H1 (cell line): Measurements from ENCODE around the gene LRRC61. TPM values are rescaled to one million over a fixed set of nuclear protein-coding genes. Genes with fewer than 3 reads are reported as not detected.

Experiments used
- CTCF ChIA-PET: fragments of 300-600 bp; sonication (Branson Sonifier 250); formaldehyde crosslinking; loops from one replicate; lab custom pipeline; 2021; ENCODE audit not compliant: partially characterized antibody; lab: Charles Lee
- POLR2A ChIA-PET: fragments of 300-600 bp; sonication (Branson Sonifier 250); formaldehyde crosslinking; loops from one replicate; lab custom pipeline; 2021; ENCODE audit warnings: inconsistent platforms; ENCODE audit not compliant: partially characterized antibody; lab: Charles Lee
- DNase-seq, 2 experiments: peaks; one replicate each; pipeline versions ENCODE4 v3.0.0 to v3.0.0-alpha.2; 2010 to 2022; ENCODE audit warnings: low spot score in 2 of 2, low read depth in 1 of 2, mixed read lengths in 1 of 2
- FAIRE-seq: peaks from 2 replicates; lab custom pipeline; 2011; peaks lifted over from hg19 to GRCh38; lab: Jason Lieb, UNC
- H2AFZ ChIP-seq: 2 replicates; pipeline ENCODE4 v1.8.1; 2012; ENCODE audit warnings: low read length, inconsistent platforms
- H2AK5ac ChIP-seq: 2 replicates; pipeline ENCODE4 v1.6.1; 2013; ENCODE audit warnings: low read depth, low read length
- H2BK120ac ChIP-seq: replicated peaks from 2 replicates; pipeline ENCODE3; 2013; ENCODE audit warnings: low read depth, low read length, inconsistent platforms
- H2BK12ac ChIP-seq: 2 replicates; pipeline ENCODE4 v1.6.1; 2013; ENCODE audit warnings: low read depth, low read length
- H2BK15ac ChIP-seq: 2 replicates; pipeline ENCODE4 v1.6.1; 2013; ENCODE audit warnings: low read length
- H2BK20ac ChIP-seq: 2 replicates; pipeline ENCODE4 v1.6.1; 2013; ENCODE audit warnings: low read length
- H2BK5ac ChIP-seq: 2 replicates; pipeline ENCODE4 v1.6.1; 2013; ENCODE audit warnings: low read depth, low read length
- H3K14ac ChIP-seq: 2 replicates; pipeline ENCODE4 v1.6.1; 2013; ENCODE audit warnings: inconsistent platforms; ENCODE audit not compliant: insufficient read length
- H3K18ac ChIP-seq: 2 replicates; pipeline ENCODE4 v1.6.1; 2013; ENCODE audit warnings: low read length; ENCODE audit errors: extremely low read depth
- H3K23ac ChIP-seq: 2 replicates; pipeline ENCODE4 v1.6.1; 2013; ENCODE audit warnings: inconsistent platforms; ENCODE audit not compliant: insufficient read length
- H3K23me2 ChIP-seq: 2 replicates; pipeline ENCODE4 v1.6.1; 2013; ENCODE audit warnings: low read depth, low read length
- H3K27ac ChIP-seq: 2 replicates; pipeline ENCODE4 v1.6.1; 2011; ENCODE audit warnings: low read depth, low read length, inconsistent platforms
- H3K27me3 ChIP-seq, 4 experiments: replicated peaks in 1 of 4; 1 replicate in 1 of 4; 2 replicates in 3 of 4; pipeline versions ENCODE4 v1.6.1 to v1.8.1; 2011 to 2013; ENCODE audit warnings: low read length in 3 of 4, mild to moderate bottlenecking in 3 of 4, inconsistent platforms in 2 of 4, mixed read lengths in 2 of 4, moderate library complexity in 1 of 4; ENCODE audit not compliant: control insufficient read depth in 3 of 4, insufficient read depth in 3 of 4; ENCODE audit errors: extremely low read depth in 1 of 4
- H3K36me3 ChIP-seq, 4 experiments: 2 replicates each; pipeline versions ENCODE4 v1.6.1 to v1.8.1; 2011 to 2013; ENCODE audit warnings: mild to moderate bottlenecking in 4 of 4, low read length in 3 of 4, moderate library complexity in 2 of 4, control low read depth in 1 of 4, inconsistent platforms in 1 of 4; ENCODE audit not compliant: insufficient read depth in 4 of 4, control insufficient read depth in 2 of 4
- H3K4ac ChIP-seq: replicated peaks from 2 replicates; pipeline ENCODE3; 2013; ENCODE audit warnings: low read length, low read depth, mixed read lengths, inconsistent platforms; ENCODE audit not compliant: insufficient read length
- H3K4me1 ChIP-seq, 4 experiments: replicated peaks in 1 of 4; 1 replicate in 1 of 4; 2 replicates in 3 of 4; pipeline versions ENCODE4 v1.6.1 to v1.8.1; 2011 to 2013; ENCODE audit warnings: low read length in 3 of 4, inconsistent platforms in 2 of 4, mixed read lengths in 1 of 4; ENCODE audit not compliant: insufficient read depth in 4 of 4, control insufficient read depth in 3 of 4
- H3K4me2 ChIP-seq, 2 experiments: 2 replicates each; pipeline versions ENCODE4 v1.6.1 to v1.8.1; 2011 to 2013; ENCODE audit warnings: low read depth in 2 of 2, low read length in 2 of 2, control low read depth in 1 of 2, inconsistent platforms in 1 of 2, mild to moderate bottlenecking in 1 of 2; ENCODE audit not compliant: insufficient read depth in 1 of 2
- H3K4me3 ChIP-seq, 4 experiments: fragments of 200-600, 300-600 bp in 1 of 4; sonication (generic), shearing (Covaris generic), sonication (Bioruptor Twin) in 1 of 4; 2 replicates each; pipeline versions ENCODE4 v1.5.1 to v1.8.1; 2011 to 2016; ENCODE audit warnings: low read length in 4 of 4, low read depth in 3 of 4, control low read depth in 2 of 4, inconsistent platforms in 2 of 4, mild to moderate bottlenecking in 2 of 4, mixed read lengths in 1 of 4, moderate library complexity in 1 of 4; ENCODE audit not compliant: insufficient read depth in 2 of 4; ENCODE audit errors: extremely low read depth in 1 of 4
- H3K56ac ChIP-seq: replicated peaks from 2 replicates; pipeline ENCODE3; 2013; ENCODE audit warnings: low read depth, mild to moderate bottlenecking, mixed read lengths, low read length, inconsistent platforms; ENCODE audit not compliant: insufficient read length
- H3K79me1 ChIP-seq: 2 replicates; pipeline ENCODE4 v1.6.1; 2013; ENCODE audit warnings: low read depth, low read length, control low read depth
- H3K79me2 ChIP-seq, 2 experiments: 2 replicates each; pipeline versions ENCODE4 v1.6.1 to v1.8.1; 2012 to 2013; ENCODE audit warnings: low read length in 2 of 2, mild to moderate bottlenecking in 2 of 2, inconsistent platforms in 1 of 2; ENCODE audit not compliant: insufficient read depth in 2 of 2, control insufficient read depth in 1 of 2
- H3K9ac ChIP-seq, 4 experiments: replicated peaks in 1 of 4; 1 replicate in 1 of 4; 2 replicates in 3 of 4; pipeline versions ENCODE4 v1.6.1 to v1.8.1; 2011 to 2013; ENCODE audit warnings: low read depth in 3 of 4, low read length in 3 of 4, control low read depth in 2 of 4, mild to moderate bottlenecking in 2 of 4, moderate library complexity in 2 of 4, inconsistent platforms in 1 of 4; ENCODE audit errors: extremely low read depth in 1 of 4
- H3K9me3 ChIP-seq, 2 experiments: 2 replicates each; pipeline versions ENCODE4 v1.6.1 to v1.8.1; 2012 to 2013; ENCODE audit warnings: mild to moderate bottlenecking in 2 of 2, moderate library complexity in 2 of 2, control low read depth in 1 of 2, inconsistent platforms in 1 of 2, low read depth in 1 of 2, low read length in 1 of 2, mixed read lengths in 1 of 2; ENCODE audit not compliant: insufficient read depth in 2 of 2
- H4K20me1 ChIP-seq, 2 experiments: replicated peaks in 1 of 2; 2 replicates each; pipeline versions ENCODE3 to v1.8.1; 2011 to 2013; ENCODE audit warnings: inconsistent platforms in 2 of 2, low read length in 2 of 2, mild to moderate bottlenecking in 1 of 2; ENCODE audit not compliant: insufficient read depth in 2 of 2, control insufficient read depth in 1 of 2
- H4K5ac ChIP-seq: 2 replicates; pipeline ENCODE4 v1.6.1; 2013; ENCODE audit warnings: low read length, low read depth, mixed read lengths, inconsistent platforms; ENCODE audit not compliant: insufficient read length
- H4K8ac ChIP-seq: 2 replicates; pipeline ENCODE4 v1.8.0; 2013; ENCODE audit warnings: mild to moderate bottlenecking, moderate library complexity, low read length, inconsistent platforms; ENCODE audit not compliant: insufficient read depth; ENCODE audit errors: extremely low read depth
- H4K91ac ChIP-seq: replicated peaks from 2 replicates; pipeline ENCODE3; 2013; ENCODE audit warnings: low read length, mixed read lengths, inconsistent platforms; ENCODE audit not compliant: insufficient read length
- WGBS, 2 experiments: shearing (Covaris generic) in 1 of 2; methylation state at CpG; one replicate each; pipeline versions ENCODE4 v1.1.6 to v1.1.7; 2013 to 2015; ENCODE audit warnings: low lambda C conversion rate in 2 of 2, mixed read lengths in 2 of 2, inconsistent platforms in 1 of 2, low coverage in 1 of 2, missing lambda C conversion rate in 1 of 2; ENCODE audit not compliant: insufficient replicate concordance in 2 of 2, insufficient coverage in 1 of 2, insufficient read length in 1 of 2; ENCODE audit errors: extremely low coverage in 1 of 2, missing lambda C conversion rate in 1 of 2; 5-methylcytosine and 5-hydroxymethylcytosine counted together
- polyA plus RNA-seq, 7 experiments: library from polyadenylated mRNA; depleted of rRNA in 3 of 7; stranded (reverse) in 5 of 7; unstranded in 2 of 7; fragments of >200 nt in 5 of 7; fragments of 200-250 nt in 2 of 7; gene quantifications; 1 replicate in 5 of 7; 2 replicates in 1 of 7; 4 replicates in 1 of 7; pipeline versions ENCODE4 v1.2.1 to v1.2.3, GENCODE V29; 2011 to 2013; ENCODE audit warnings: missing spikeins in 2 of 7, mixed read lengths in 2 of 7
- total RNA-seq: library from RNA; stranded (reverse); fragmentation: NEBNext Ultra II Directional; extraction: Animal tissue kit (Norgen Biotek cat#: 25700); gene quantifications from 2 replicates; pipeline ENCODE4 v1.2.1, GENCODE V29; 2021

Gene LRRC61
- total and polyA plus RNA-seq, 2 of the 8 experiments (the other 6 are each of a cell fraction or from before 2014, with no cell fraction given), result 0.73 to 44.8 TPM

DNA sequence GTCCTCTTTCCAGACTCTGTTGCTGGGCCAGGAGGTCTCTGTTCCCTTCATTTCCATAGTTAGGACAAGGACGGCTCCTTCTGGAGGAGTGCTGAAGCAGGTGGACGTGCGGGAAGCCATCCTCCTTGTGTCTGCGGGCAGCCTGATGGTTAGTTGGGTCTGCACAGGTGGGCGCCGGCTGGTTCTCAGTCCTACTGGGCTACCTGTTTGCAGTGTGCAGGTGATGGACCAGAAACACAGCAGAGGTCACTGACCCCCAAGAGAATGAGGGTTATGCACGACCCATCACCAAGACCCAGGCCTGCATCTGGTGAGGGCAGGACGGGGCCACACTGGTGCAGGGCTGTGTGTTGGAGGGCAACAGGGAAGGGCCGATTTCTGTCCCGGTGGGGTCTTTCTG is 10.5 kb downstream of the LRRC61 start:
- Histone ChIP-seq H3K4me2 (no peak overlapping the region), H3K56ac (no peak overlapping the region), H3K23me2 (no peaks in the 10 kb centered on the region), H4K91ac (peak overlapping the region; percentile 29), H2BK12ac (peak overlapping the region; percentile 82), H3K79me2 (peaks cover 0 to 7% of the 10 kb centered on the region in 2 experiments; a peak in 1 of 4 replicates), H2BK5ac (peak overlapping the region; percentile 52; the same call in 1 of the 2 replicates), H3K23ac (no peak overlapping the region), H2BK15ac (peak overlapping the region; percentile 54), H2BK20ac (peak overlapping the region; percentile 61; the same call in 1 of the 2 replicates), H2AK5ac (peak overlapping the region; percentile 95), H3K18ac (0 out of 2 replicates have a peak overlapping the region, but pooled peaks have one; percentile 9), H2BK120ac (no peak overlapping the region), H3K36me3 (peaks cover 2 to 17% (median 11%) of the 10 kb centered on the region in 4 experiments; a peak in 6 of 8 replicates), H3K4me1 (peaks cover 19 to 56% (median 37%) of the 10 kb centered on the region in 4 experiments), H3K4me3 (no peak overlapping the region), H3K27ac (no peak overlapping the region), H3K4ac (no peak overlapping the region), H3K9me3 (no peaks in the 10 kb centered on the region), H3K27me3 (0 out of 7 replicates have a peak, but pooled peaks cover 0 to 2% (median 0%) of the 10 kb centered on the region in 4 experiments), H4K8ac (no peak overlapping the region), H3K79me1 (peaks cover 2% of the 10 kb centered on the region), H4K20me1 (peaks cover 3 to 8% of the 10 kb centered on the region in 2 experiments), H3K14ac (no peak overlapping the region), H3K9ac (no peak overlapping the region), H4K5ac (no peak overlapping the region), H2AFZ (no peak overlapping the region)
- ChIA-PET POLR2A (interaction anchor here (1.2 kb wide), 1 partner anchor 66 kb away, joined by 5 read pairs; no protein-coding TSS in a partner anchor), CTCF (no interaction called here)
- 98% methylated on average over 10 of the region's 10 CpGs; no CpG with 5 or more reads in 1 of the 2 experiments for WGBS, 2 experiments
- DNase-seq (no peak), FAIRE-seq (no peak)
